Stimulated activated CD4-positive, alpha-beta T cell treated with anti-CD3 and anti-CD28 coated beads, Interleukin-2, amount 100 ng/mL, for 4 hours (primary cell): ENCODE data around the gene CLDN25.
"Not testable (repeated sequence)": the region's sequence is repeated elsewhere in the genome, so short reads cannot be mapped to it uniquely, and the experiment has no call there.

Source experiments
- DNase-seq: peaks from one replicate; pipeline ENCODE4 v3.0.0-alpha.2; 2020; ENCODE audit warnings: low read depth

The CLDN25 gene

GRCh38 chr11:113779496-113779895 lies at the start of gene CLDN25:
Gene CLDN25, plus strand, starts transcription at chr11:113779796. Its CDS starts 0 bp downstream, at chr11:113779796.
- no peak for DNase-seq

DNA sequence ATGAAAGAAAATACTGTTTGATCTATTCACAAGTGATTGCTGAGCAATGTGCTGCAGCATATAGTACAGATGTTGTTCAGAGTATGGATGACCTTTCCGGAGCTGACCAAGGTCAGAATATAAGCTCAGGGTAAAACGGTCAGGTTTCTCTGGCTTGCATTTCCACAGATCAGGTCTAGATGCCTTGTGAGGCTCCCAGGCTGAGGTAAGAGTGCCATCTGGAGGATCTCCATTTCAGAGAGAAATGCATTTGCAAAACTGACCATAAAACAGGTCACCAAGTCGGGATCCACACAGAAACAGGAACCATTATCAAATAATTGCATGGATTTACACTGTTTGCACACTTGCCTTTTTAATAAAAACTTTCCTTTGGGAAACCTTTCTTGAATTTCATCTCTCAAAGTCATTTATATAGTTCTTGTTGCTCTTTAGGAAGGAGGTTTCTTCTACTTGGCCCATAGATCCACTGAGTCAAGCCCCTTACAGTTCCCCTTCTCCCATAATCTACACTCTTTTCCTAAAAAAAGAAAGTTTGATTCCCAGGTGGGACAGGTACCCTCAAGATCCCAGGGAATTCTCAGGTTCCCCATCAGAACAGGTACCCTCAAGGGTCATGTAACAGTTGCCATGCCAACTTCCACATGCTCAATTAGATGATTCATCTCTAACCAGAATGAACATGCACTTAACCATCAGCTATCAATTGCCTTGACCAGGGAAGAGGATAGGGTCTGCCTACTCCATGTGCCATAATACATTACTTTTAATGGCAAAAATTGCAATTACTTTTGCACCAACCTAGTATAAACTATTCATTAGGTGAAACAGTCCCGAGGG lies 48.5 kb upstream of the CLDN25 start:
- DNase-seq: no peak

DNA sequence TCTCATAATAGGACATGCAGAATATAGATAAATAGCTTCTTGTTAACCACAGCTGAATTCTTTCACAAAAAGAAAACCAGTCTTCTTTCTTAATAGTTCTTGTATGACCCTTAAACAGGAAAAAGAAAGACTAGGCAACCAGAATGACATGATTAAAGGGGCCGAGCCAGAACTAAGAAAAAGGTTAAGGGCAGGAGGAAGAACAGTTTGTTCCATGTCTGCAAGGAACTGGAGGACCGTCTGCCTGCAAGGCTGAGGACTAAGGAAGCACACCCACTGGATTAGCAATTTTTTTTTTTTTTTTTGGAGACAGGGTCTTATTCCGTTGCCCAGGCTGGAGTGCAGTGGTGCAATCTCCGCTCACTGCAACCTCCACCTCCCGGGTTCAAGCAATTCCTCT lies 47.5 kb upstream of the CLDN25 start:
- DNase-seq: no peak

- no peak for DNase-seq
These were observed 43.3 kb upstream of the CLDN25 start for GRCh38 chr11:113736323-113736722.

GRCh38 chr11:113752932-113753331 lies 26.7 kb upstream of the CLDN25 start:
- no peak for DNase-seq

- no peak for DNase-seq
These were observed 19.4 kb upstream of the CLDN25 start for GRCh38 chr11:113760241-113760640.

GRCh38 chr11:113763040-113763439 lies 16.6 kb upstream of the CLDN25 start:
- DNase-seq: not testable (repeated sequence)

- DNase-seq: no peak
These were observed 14.9 kb upstream of the CLDN25 start for GRCh38 chr11:113764527-113765219.

- DNase-seq: no peak
These were observed 7.6 kb upstream of the CLDN25 start for GRCh38 chr11:113771964-113772363.

DNA sequence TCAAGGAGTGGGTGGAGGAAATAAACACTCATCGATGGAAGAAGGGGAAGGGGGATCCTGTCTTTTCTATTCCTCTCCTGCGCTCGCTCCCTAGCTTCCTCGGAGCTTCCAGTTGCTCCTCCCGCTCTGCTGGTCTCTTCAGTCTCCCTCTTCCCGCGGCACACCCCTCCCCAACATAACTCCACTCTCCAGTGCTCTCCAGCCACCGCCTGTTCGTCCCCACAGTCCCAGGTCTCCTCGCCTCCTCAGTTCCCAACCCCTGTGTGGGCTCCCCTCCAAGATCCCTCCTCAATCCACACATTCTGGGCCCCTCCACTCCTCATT lies 6.5 kb upstream of the CLDN25 start:
- DNase-seq: no peak

DNA sequence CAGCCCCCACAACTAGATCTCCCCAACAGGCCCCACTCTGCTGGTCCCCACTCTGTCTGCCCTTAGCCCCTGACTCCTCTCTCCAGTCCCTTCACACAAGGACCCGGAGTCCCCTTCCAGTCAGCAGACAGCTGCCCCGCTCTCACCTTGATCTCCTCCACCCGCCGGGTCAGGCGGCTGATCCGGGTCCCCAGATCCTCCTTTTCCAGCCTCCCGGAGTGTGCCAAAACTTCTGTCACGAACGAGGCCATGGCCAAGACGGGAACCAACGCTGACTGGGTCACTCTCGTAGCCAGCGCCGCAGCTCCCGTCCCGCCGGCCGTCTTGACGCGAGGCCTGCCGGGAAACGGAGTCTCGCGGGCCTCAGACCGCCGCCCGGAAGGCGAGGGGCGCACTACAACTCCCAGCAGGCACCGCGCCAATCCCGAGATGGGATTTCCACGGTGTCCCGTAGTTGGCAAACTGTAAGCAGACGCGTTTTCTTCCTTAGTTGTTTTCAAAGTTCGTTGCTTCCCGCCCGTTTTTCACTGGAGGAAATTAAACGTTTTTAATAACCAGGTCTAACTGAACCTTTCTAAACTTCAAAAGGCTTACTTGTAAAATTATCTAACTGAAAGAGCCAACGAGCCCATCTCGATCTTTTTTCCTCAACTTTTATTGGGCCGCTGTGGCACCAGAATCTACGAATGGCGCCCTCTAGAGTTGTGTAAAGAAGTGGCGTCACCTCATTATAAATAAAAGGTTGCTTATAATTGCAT lies 6.0 kb upstream of the CLDN25 start, which contains the start of gene ZW10:
ZW10 (minus strand) TSS at position 277 of the 758 bp plus-strand sequence; CDS start at position 251, 26 bp downstream.
- peak; percentile 84 for DNase-seq

- DNase-seq: no peak
These were observed 5.5 kb upstream of the CLDN25 start for GRCh38 chr11:113774174-113774503.

GRCh38 chr11:113778111-113778910 lies 1.3 kb upstream of the CLDN25 start:
- no peak for DNase-seq

GRCh38 chr11:113781682-113782081 lies 2.1 kb downstream of the CLDN25 start:
- DNase-seq: no peak

DNA sequence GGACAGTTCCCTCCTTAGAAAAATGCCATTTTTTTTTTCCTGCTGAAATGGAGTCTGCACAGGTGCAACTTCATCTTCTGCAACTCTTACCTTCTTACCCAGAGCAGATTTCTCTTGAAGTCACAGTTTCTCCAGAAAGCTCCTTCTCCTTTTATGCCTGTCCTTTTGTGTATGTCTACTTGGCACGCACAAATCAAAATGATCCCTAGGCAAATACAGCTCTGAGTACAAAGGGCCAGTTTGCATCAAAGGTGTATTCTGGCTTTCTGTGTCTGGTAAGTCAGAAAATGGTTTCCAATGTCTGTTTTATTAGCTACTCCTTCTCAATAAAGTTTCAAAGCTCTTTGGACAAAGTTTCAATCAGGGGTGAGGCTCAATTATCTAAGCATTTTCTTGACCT lies 2.5 kb downstream of the CLDN25 start:
- no peak for DNase-seq

- DNase-seq: not testable (repeated sequence)
These were observed 9.4 kb downstream of the CLDN25 start for GRCh38 chr11:113789016-113789415.

- no peak for DNase-seq
These were observed 10.2 kb downstream of the CLDN25 start for GRCh38 chr11:113789675-113790320.

DNA sequence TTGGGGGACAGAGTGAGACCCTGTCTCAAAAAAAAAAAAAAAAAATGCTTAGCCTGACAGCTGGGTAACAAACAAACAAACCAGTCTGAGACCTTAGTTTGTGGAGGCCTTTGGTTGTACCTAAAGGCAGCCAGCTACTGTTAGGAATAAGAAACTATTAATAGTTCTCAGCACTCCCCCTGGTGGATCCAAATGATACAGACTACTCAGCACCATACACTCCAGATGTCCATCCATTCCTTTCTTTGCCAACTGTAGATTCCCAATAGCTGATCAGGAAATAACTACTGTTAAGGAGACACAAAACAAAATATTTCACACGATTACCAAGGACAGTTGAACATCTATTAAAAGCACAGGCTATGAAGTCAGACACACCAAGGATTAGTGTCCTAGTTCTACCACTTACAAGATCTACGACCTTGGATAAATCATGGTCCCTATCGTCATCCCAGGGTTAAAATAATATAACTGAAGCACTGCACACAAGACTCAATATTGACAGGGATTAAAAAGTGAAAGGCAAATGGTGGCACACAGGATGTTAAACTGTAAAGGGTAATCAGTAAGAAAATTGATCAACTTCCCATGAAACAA lies 17.2 kb downstream of the CLDN25 start:
- DNase-seq: no peak

DNA sequence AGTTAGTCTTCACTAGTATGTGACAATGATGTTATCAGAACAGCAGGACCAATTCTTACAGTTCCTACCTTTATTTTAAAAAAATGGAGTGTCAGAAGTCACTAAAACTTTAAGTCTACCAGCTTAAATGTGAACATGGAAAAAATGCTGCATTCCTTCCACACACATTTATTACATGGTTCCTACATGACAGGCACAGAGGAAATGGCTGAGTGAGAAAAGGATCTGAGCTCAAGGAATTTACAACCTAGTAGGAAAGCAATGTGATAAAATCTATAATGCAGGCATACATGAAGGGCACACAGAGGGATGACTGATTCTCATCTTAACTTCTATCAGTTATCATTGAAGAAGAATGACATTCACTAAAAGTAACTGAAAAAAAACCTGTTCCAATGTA lies 23.0 kb downstream of the CLDN25 start:
- no peak for DNase-seq

- no peak for DNase-seq
These were observed 26.0 kb downstream of the CLDN25 start for GRCh38 chr11:113805640-113806039.

- DNase-seq: no peak
These were observed 26.8 kb downstream of the CLDN25 start for GRCh38 chr11:113806406-113806805.
